Glutamatergic neuron (in vitro differentiated cells): ENCODE data around the gene MGAT2. TPM values are rescaled to one million over a fixed set of nuclear protein-coding genes. Genes with fewer than 3 reads are reported as not detected.

Experiments used
- DNase-seq: peaks from one replicate; pipeline ENCODE4 v3.0.0; 2022
- H3K27ac Mint-ChIP-seq: one replicate; pipeline ENCODE4 v1.8.0; 2020; ENCODE audit warnings: mild to moderate bottlenecking, mixed read lengths, inconsistent platforms; ENCODE audit not compliant: unreplicated experiment
- H3K27me3 Mint-ChIP-seq: one replicate; pipeline ENCODE4 v1.8.0; 2020; ENCODE audit warnings: mild to moderate bottlenecking, moderate library complexity, mixed read lengths, inconsistent platforms; ENCODE audit not compliant: unreplicated experiment
- H3K36me3 Mint-ChIP-seq: one replicate; pipeline ENCODE4 v1.8.0; 2020; ENCODE audit warnings: mild to moderate bottlenecking, mixed read lengths, inconsistent platforms; ENCODE audit not compliant: unreplicated experiment
- H3K4me1 Mint-ChIP-seq: one replicate; pipeline ENCODE4 v1.8.0; 2020; ENCODE audit warnings: mild to moderate bottlenecking, low read depth, mixed read lengths, inconsistent platforms; ENCODE audit not compliant: unreplicated experiment
- H3K4me3 Mint-ChIP-seq: one replicate; pipeline ENCODE4 v1.8.0; 2020; ENCODE audit warnings: mild to moderate bottlenecking, mixed read lengths, inconsistent platforms; ENCODE audit not compliant: unreplicated experiment
- H3K9me3 Mint-ChIP-seq: one replicate; pipeline ENCODE4 v1.8.0; 2020; ENCODE audit warnings: mild to moderate bottlenecking, moderate library complexity, mixed read lengths, inconsistent platforms; ENCODE audit not compliant: unreplicated experiment
- total RNA-seq: library from RNA; stranded (reverse); fragmentation: NEBNext Ultra II Directional; extraction: Animal tissue kit (Norgen Biotek cat#: 25700); gene quantifications from one replicate; pipeline ENCODE4 v1.2.1, GENCODE V29; 2021; ENCODE audit not compliant: unreplicated experiment
- TF ChIP-seq, protein P1 (sequence below): fragments of 200-600 bp; sonication (generic); IDR thresholded peaks from one replicate; pipeline ENCODE4 v1.5.0; 2021; ENCODE audit not compliant: partially characterized antibody, unreplicated experiment

MGAT2 gene
- total RNA-seq, 1 donor from 2014 or later = 20.6 TPM

DNA sequence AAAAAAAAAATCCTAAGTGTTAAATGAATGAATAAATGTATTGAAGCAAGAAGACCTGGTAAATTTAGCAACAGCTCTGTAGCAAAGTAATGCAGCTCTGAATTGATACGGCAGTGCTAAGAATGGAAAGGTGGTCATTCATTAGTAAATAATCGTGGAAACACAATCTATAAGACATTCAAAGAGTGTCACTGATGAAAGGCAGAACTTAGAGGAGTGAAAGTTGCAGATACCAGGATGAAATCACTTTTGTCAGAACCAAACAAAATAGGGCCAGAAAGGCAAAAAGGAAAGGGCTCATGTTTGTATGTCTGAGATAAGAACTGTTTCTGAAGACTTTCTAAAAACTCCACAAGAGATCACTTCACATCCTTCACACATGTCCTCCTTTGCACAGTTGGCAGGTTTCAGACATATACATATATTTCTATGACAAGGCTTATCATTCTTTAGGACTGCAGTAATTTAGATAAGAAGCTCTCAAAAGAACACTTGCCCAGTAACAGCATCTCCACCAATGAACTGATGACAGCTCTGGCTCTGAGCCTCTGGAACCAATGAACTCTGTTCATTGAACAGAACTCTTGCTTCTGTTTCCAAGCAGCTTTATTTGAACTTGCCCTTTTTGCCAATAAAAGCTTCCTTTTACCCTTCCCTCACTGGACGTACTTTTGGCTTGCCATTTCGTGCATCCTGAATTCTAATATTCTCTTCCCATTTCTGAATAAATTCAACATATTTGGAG, 26.1 kb upstream of the MGAT2 start:
- H3K4me3 Mint-ChIP-seq = no peak overlapping the region
- H3K36me3 Mint-ChIP-seq = no peaks in the 10 kb centered on the region
- H3K27ac Mint-ChIP-seq = no peak overlapping the region
- H3K27me3 Mint-ChIP-seq = peaks cover 6% of the 10 kb centered on the region
- H3K4me1 Mint-ChIP-seq = no peaks in the 10 kb centered on the region
- TF ChIP-seq, protein P1, sequence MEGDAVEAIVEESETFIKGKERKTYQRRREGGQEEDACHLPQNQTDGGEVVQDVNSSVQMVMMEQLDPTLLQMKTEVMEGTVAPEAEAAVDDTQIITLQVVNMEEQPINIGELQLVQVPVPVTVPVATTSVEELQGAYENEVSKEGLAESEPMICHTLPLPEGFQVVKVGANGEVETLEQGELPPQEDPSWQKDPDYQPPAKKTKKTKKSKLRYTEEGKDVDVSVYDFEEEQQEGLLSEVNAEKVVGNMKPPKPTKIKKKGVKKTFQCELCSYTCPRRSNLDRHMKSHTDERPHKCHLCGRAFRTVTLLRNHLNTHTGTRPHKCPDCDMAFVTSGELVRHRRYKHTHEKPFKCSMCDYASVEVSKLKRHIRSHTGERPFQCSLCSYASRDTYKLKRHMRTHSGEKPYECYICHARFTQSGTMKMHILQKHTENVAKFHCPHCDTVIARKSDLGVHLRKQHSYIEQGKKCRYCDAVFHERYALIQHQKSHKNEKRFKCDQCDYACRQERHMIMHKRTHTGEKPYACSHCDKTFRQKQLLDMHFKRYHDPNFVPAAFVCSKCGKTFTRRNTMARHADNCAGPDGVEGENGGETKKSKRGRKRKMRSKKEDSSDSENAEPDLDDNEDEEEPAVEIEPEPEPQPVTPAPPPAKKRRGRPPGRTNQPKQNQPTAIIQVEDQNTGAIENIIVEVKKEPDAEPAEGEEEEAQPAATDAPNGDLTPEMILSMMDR = no peak
- peaks cover 6% of the 10 kb centered on the region for H3K9me3 Mint-ChIP-seq
- no peak for DNase-seq

DNA sequence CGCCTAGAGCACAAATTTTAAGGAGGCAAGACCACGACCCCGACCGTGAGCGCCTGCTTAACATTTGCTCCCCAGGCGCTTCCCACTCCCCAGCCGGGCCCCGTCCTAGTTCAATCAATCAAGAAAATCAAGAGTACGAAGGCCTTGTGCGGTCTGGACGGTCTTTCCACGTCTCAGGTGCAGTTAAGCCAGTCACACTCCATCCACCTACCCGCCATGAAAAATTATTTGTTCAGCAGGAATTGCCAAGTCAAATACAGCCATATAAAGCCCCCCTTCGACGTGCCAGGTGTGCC, 22.5 kb upstream of the MGAT2 start:
- Mint-ChIP-seq H3K27ac (peak overlapping the region; percentile 85), H3K4me1 (peaks cover 3% of the 10 kb centered on the region), H3K9me3 (peaks cover 7% of the 10 kb centered on the region), H3K4me3 (peak overlapping the region; percentile 93), H3K36me3 (no peaks in the 10 kb centered on the region), H3K27me3 (peaks cover 9% of the 10 kb centered on the region)
- TF ChIP-seq, protein P1 = no peak
- DNase-seq = peak; percentile 28

DNA sequence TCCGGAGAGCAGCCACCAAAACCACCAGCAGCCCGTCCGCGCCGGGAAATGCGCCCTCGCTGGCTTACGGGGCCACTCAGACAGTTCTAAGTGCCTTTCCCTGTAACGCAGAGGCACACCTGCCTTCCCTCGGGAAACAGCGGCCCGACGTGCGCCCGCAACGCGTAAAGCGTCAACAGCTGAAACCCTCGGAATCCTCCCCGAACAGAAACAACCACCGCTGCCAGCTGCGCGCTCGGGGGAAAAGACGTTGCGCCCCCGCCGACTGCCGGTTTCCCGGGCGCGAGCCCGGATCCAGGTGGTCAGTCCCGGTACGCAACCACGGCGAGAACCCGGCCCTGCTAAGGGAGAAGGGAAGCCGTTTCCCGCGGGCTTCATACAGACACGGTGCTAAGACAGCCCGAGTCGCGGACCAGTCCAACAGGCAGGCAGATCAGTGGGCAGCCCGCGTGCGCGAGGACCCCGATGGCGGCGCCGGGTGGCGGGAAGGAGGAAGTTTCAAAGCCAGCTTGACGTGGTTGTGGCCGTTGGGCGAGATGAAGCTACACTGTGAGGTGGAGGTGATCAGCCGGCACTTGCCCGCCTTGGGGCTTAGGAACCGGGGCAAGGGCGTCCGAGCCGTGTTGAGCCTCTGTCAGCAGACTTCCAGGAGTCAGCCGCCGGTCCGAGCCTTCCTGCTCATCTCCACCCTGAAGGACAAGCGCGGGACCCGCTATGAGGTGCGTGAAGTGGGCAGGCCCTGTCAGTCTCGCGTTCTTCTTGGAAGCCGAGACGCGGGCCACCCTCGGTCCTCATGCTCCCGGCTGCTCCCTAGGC, 21.9 kb upstream of the MGAT2 start, which contains the start of gene LRR1:
Gene LRR1 (plus strand): TSS at position 456 of the 816 bp plus-strand sequence. CDS start 81 bp downstream, at position 537.
- Mint-ChIP-seq H3K27me3 (peaks cover 9% of the 10 kb centered on the region), H3K27ac (peak within 1 kb of the TSS; percentile 85), H3K4me1 (peaks cover 3% of the 10 kb centered on the region), H3K36me3 (no peaks in the 10 kb centered on the region), H3K4me3 (peak within 1 kb of the TSS; percentile 93), H3K9me3 (peaks cover 7% of the 10 kb centered on the region)
- TF ChIP-seq, protein P1 = no peak
- DNase-seq = peak; percentile 91

DNA sequence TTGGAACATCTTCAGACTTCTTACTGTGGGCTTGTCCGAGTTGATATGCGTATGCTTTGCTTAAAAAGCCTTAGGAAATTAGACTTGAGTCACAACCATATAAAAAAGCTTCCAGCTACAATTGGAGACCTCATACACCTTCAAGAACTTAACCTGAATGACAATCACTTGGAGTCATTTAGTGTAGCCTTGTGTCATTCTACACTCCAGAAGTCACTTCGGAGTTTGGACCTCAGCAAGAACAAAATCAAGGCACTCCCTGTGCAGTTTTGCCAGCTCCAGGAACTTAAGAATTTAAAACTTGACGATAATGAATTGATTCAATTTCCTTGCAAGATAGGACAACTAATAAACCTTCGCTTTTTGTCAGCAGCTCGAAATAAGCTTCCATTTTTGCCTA, 13.0 kb upstream of the MGAT2 start:
- DNase-seq = no peak
- H3K9me3 Mint-ChIP-seq = no peaks in the 10 kb centered on the region
- H3K27ac Mint-ChIP-seq = no peak overlapping the region
- H3K36me3 Mint-ChIP-seq = no peaks in the 10 kb centered on the region
- H3K4me3 Mint-ChIP-seq = no peak overlapping the region
- H3K27me3 Mint-ChIP-seq = no peaks in the 10 kb centered on the region
- TF ChIP-seq, protein P1 = no peak
- H3K4me1 Mint-ChIP-seq = no peaks in the 10 kb centered on the region

DNA sequence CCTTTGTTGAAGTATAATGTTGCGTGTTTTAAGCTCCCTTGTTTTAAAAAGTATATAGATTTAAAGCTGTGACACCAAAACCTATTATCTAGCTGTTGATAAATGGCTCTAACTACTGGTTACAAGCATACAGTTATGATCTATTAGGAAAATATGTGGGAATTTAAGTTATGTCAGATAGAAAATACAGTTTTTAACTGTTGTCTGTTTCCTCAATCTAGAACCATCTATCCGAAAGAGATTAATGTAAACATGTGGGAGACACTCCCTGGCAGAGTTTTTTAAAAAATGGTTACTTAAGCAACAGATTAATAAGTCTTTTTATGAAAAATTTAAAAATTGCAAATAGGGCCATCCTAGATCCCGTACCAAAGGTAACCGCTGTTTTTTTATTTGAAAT, 8.3 kb upstream of the MGAT2 start:
- Mint-ChIP-seq H3K4me3 (no peak overlapping the region), H3K36me3 (no peaks in the 10 kb centered on the region), H3K27me3 (no peaks in the 10 kb centered on the region), H3K27ac (no peak overlapping the region), H3K4me1 (no peaks in the 10 kb centered on the region), H3K9me3 (no peaks in the 10 kb centered on the region)
- DNase-seq = no peak
- TF ChIP-seq, protein P1 = no peak
